Type B pancreatic cell (in vitro differentiated cells): ENCODE results near the gene PLA2G4F. TPM values are rescaled to one million over a fixed set of nuclear protein-coding genes. Genes with fewer than 3 reads are reported as not detected.

Experiments used
- DNase-seq: peaks from one replicate; pipeline ENCODE4 v3.0.0; 2021; ENCODE audit warnings: mixed read lengths; ENCODE audit not compliant: unreplicated experiment; ENCODE audit errors: extremely low spot score
- H3K27ac Mint-ChIP-seq: 2 replicates; pipeline ENCODE4 v1.8.0; 2021; ENCODE audit warnings: mild to moderate bottlenecking, mixed read lengths
- H3K27me3 Mint-ChIP-seq: 2 replicates; pipeline ENCODE4 v1.8.0; 2021; ENCODE audit warnings: mixed read lengths
- H3K36me3 Mint-ChIP-seq: 2 replicates; pipeline ENCODE4 v1.8.0; 2021; ENCODE audit warnings: mixed read lengths
- H3K4me1 Mint-ChIP-seq: one replicate; pipeline ENCODE4 v1.8.0; 2021; ENCODE audit warnings: mixed read lengths; ENCODE audit not compliant: unreplicated experiment
- H3K4me3 Mint-ChIP-seq: 2 replicates; pipeline ENCODE4 v1.8.0; 2021; ENCODE audit warnings: mild to moderate bottlenecking, mixed read lengths
- H3K9me3 Mint-ChIP-seq: 2 replicates; pipeline ENCODE4 v1.8.0; 2021; ENCODE audit warnings: mixed read lengths
- CTCF ChIP-seq: fragments of 200-600 bp; sonication (generic); conservative IDR thresholded peaks from 2 replicates; pipeline ENCODE4 v1.5.0; 2021; ENCODE audit warnings: antibody characterized with exemption, mild to moderate bottlenecking
- total RNA-seq: library from RNA; stranded (reverse); gene quantifications from 2 replicates; pipeline ENCODE4 v1.2.1, GENCODE V29; 2021; ENCODE audit warnings: low replicate concordance

The PLA2G4F gene
- total RNA-seq, 1 donor from 2014 or later, result 1.1 TPM

- no peak for DNase-seq
- H3K4me3 Mint-ChIP-seq, result no peak overlapping the region
- TF ChIP-seq CTCF, result no peak
- H3K27ac Mint-ChIP-seq, result no peak overlapping the region
- no peaks in the 10 kb centered on the region for H3K27me3 Mint-ChIP-seq
- H3K4me1 Mint-ChIP-seq, result peaks cover 10% of the 10 kb centered on the region
- no peaks in the 10 kb centered on the region for H3K36me3 Mint-ChIP-seq
- no peaks in the 10 kb centered on the region for H3K9me3 Mint-ChIP-seq
Observed at GRCh38 chr15:42120285-42120684, 36.2 kb downstream of the PLA2G4F start.

GRCh38 chr15:42119446-42119760 is 37.0 kb downstream of the PLA2G4F start:
- H3K36me3 Mint-ChIP-seq, result no peaks in the 10 kb centered on the region
- peak overlapping the region; percentile 67 for H3K4me3 Mint-ChIP-seq
- peak overlapping the region; percentile 69 for H3K27ac Mint-ChIP-seq
- peaks cover 10% of the 10 kb centered on the region for H3K4me1 Mint-ChIP-seq
- H3K9me3 Mint-ChIP-seq, result no peaks in the 10 kb centered on the region
- no peak for DNase-seq
- no peaks in the 10 kb centered on the region for H3K27me3 Mint-ChIP-seq
- TF ChIP-seq CTCF, result no peak

GRCh38 chr15:42118650-42119445 is 37.6 kb downstream of the PLA2G4F start:
- DNase-seq, result no peak
- H3K9me3 Mint-ChIP-seq, result no peaks in the 10 kb centered on the region
- peak overlapping the region; percentile 67 for H3K4me3 Mint-ChIP-seq

GRCh38 chr15:42111924-42112323 is 44.5 kb downstream of the PLA2G4F start:
- peaks cover 4% of the 10 kb centered on the region for H3K4me1 Mint-ChIP-seq
- H3K27me3 Mint-ChIP-seq, result no peaks in the 10 kb centered on the region
- peaks cover 15% of the 10 kb centered on the region for H3K9me3 Mint-ChIP-seq
- TF ChIP-seq CTCF, result no peak
- no peak overlapping the region for H3K27ac Mint-ChIP-seq
- H3K36me3 Mint-ChIP-seq, result no peaks in the 10 kb centered on the region
- H3K4me3 Mint-ChIP-seq, result no peak overlapping the region
- no peak for DNase-seq

More at GRCh38 chr15:42118650-42119445, 37.6 kb downstream of the PLA2G4F start:
- H3K27ac Mint-ChIP-seq, result peak overlapping the region; percentile 69
- no peaks in the 10 kb centered on the region for H3K27me3 Mint-ChIP-seq
- peaks cover 10% of the 10 kb centered on the region for H3K4me1 Mint-ChIP-seq
- no peaks in the 10 kb centered on the region for H3K36me3 Mint-ChIP-seq
- no peak for TF ChIP-seq CTCF

- H3K9me3 Mint-ChIP-seq, result peaks cover 15% of the 10 kb centered on the region
- no peaks in the 10 kb centered on the region for H3K27me3 Mint-ChIP-seq
- H3K36me3 Mint-ChIP-seq, result no peaks in the 10 kb centered on the region
- no peak for TF ChIP-seq CTCF
- peak overlapping the region; percentile 89 for H3K27ac Mint-ChIP-seq
- H3K4me3 Mint-ChIP-seq, result no peak overlapping the region
- H3K4me1 Mint-ChIP-seq, result peaks cover 4% of the 10 kb centered on the region
- DNase-seq, result no peak
Observed at GRCh38 chr15:42110367-42110766, 46.1 kb downstream of the PLA2G4F start.
